GM18517 (cell line): Measurements from ENCODE around the gene MRGPRF.

ENCODE experiments used
- ATAC-seq: cut with Tn5 transposase; IDR thresholded peaks from one replicate; pipeline ENCODE4 v1.9.1; 2021; ENCODE audit warnings: mild to moderate bottlenecking, moderate library complexity; ENCODE audit not compliant: unreplicated experiment

Gene MRGPRF

GRCh38 chr11:69030301-69030700 lies 17.3 kb upstream of the MRGPRF start:
- ATAC-seq: no peak

DNA sequence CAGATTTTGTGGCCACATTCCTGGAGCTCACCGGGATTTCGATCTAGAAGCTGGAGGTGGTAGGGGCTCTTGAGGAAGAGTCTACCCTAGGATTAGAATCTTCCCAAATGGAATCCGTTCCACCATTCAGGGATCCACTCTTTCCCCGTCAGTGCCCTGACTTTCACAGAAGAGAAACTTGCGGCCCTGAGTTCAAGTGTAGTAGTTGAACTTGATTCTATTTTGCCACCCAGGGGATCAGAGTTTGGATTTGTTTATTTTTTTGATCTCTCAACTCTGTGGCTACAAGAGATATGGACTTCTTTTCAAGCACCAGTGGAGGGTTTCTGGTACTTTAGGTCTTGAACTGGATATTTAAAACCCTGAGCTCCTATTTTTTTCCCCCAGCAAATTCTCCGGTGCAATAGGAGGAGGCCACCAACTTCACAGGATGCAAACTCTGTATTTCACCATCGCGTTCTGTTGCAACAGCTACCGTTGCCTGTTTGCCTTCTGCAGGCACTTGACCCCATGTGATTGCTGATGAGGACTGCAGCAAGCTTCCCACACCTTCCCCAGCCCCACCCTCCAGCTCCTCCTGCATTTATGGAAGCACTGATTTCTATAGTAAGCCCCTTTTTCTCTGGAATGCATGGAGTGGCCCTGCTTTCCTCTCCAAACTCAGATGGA lies 14.8 kb upstream of the MRGPRF start:
- no peak for ATAC-seq

GRCh38 chr11:69024509-69024908 lies 11.5 kb upstream of the MRGPRF start:
- ATAC-seq: no peak

GRCh38 chr11:69022260-69022659 lies 9.2 kb upstream of the MRGPRF start:
- no peak for ATAC-seq

DNA sequence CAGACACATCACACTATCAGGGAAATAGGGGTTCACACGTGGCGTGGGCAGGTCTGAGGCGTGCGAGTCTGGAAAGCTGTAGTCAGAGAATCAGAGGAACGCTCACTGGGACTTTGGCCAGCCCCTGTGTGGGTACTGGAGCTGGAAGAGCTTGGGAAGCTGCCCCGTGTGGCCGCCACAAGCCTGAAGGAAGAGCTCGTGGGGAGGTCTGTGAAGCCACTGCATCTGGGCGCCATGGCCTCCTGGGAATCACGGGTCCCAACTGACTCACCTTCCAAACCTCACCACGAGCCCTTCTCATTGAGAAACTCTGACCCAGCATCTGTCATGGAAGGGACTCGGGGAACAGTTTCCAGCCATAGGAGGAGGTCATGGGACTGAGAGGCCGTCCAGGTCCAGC lies 5.9 kb upstream of the MRGPRF start:
- ATAC-seq: no peak

DNA sequence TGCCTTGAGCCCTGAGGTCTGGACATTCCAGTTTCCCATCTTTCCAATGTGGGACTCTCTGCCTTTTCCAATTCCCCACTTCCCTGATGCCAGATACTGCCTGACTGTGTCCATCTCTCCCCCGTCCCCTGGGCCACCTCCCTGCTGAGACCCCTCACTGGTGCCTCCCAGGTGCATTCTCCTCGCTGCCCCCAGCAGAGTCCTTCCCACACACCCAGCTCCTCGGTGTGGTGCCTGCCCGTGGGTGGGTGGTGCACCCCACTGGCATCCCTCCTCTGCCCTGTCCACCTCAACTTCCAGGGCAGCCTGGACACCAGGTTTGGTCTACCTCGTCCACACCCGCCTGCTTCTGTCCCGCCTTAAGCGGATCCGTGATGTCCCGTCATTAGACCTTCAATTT lies 4.9 kb upstream of the MRGPRF start:
- no peak for ATAC-seq

- ATAC-seq: no peak
These were observed 2.0 kb upstream of the MRGPRF start for GRCh38 chr11:69014898-69015549.

DNA sequence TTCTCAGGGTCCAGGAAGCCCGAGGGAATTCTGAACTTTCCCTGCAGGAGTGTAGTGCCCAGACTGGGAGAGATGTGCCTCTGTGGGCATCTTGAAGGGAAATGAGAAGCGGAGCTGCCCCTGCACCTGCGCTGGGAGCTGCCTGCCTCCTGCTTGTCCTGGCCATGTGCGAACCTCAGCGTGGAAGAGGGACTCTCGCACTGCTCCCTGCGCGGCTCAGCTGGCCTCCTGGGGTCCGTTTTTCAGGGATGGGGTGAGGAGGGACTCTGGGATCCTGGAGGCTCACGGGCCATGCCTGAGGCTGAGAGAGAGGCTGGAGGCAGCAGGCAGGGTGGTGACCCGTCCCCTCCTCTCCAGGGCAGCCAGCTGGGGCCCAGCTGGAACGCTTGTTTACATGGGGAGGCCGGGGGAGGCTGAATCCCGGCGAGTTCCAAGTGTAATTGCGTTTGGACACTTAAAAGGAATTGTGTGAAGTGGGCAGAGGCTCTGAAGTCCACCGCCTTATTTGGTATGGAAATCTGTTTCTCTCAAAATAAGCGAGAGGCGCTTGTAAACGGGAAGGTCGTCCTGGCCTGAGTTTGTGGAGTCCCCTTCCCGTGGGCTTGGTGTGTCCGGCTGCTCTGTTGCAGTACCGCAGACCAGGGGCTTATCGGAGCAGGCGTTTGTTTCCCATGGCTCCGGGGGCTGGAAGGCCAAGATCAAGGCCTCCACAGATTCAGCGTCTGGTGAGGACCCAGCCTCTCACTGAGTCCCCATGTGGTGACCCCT lies 1.2 kb upstream of the MRGPRF start:
- ATAC-seq: no peak

GRCh38 chr11:69012092-69013008 lies 696 bp downstream of the MRGPRF start:
- no peak for ATAC-seq

GRCh38 chr11:69011624-69012091 lies 1.4 kb downstream of the MRGPRF start:
- ATAC-seq: no peak

DNA sequence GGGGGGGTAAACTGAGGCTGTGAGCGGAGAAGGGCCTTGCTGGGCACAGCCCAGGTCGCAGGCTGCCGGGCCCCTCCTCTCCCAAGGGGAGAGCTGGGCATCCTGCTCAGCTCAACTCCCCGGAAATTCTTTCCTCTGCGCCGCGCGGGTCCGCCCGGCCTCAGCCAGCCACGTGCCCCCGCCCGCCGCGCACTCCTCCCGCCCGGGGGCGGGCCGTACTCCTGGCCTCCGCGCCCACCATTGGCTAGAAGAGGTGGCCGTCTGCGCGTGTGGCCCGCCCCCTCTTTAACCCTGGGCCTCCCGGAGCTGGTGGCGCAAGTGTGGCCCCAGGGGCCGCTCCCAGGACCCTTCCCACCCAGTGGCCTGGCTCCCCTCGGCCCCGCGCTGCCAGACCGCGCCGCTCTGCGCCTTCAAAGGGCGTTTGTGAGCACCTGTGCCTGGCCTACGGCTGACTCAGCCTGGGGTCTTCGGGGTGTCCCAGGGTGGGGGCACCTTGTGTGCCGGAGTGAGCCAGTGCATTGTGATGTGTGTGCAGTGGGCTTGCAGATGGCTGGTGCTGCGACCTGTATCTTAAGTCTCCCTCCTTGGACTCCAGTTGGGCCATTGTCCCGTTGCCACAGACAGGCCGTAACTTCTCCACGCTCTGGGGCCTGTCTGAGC lies 2.0 kb downstream of the MRGPRF start:
- ATAC-seq: no peak

DNA sequence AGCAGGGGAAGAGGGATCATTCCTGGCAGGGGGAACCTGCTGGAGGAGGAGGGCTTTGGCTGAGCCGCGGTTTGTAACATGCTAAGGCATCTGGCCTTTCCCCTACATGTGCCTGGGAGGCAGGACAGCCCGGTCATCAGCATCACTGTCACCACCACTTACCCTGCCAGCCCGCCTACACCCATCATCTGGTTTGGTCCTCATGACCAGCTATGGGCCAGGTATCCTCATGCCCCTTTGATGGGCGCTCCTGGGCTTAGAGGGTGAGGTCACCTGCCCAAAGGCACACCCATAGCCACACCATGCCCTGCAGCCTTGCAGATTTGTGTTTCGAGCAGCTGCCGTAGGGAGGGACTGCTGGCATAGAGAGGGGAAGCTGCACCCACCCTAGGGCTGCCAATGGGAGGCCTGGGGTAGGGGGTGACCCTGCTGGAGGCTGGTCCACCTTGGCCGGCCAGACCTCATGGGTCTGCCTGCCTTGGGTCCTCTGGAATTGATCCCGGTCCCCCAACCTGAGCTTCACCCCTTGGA lies 2.6 kb downstream of the MRGPRF start:
- ATAC-seq: no peak

DNA sequence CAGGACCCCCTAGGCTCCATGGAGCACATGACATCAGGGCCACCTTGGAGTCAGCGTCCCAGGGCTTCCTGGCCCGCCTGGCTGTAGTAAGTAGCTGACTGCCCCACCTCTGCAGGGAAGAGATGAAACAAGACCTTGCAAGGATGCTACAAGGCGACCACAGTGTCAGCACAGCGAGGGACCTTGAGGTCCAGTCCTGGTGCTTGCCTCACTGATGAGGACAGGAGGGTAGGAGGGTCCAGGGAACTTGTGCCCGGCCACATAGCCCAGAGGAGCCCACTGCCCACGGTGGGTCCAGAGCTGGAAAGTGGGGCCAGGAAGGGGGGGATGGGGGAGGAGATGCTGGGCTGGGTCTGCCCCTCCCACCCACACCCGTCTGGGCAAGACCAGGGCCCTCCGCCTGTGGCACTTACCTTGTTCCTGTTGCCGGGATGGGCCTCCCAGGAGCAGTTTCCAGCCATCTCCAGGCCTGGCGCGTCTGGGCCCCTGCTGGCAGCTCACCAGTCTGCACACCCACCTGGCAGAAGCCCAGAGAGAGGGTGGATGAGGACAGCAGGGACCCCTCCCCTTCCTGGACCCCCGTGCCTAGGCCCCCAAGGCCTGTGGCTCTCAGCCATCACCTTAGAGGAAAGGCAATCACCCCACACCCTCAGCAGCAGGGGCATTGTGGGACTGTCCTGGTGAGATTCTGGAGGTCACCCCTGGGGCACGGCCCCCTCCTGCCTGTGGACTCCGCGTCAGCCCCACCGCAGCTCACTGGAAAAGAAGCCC lies 3.4 kb downstream of the MRGPRF start:
- no peak for ATAC-seq

DNA sequence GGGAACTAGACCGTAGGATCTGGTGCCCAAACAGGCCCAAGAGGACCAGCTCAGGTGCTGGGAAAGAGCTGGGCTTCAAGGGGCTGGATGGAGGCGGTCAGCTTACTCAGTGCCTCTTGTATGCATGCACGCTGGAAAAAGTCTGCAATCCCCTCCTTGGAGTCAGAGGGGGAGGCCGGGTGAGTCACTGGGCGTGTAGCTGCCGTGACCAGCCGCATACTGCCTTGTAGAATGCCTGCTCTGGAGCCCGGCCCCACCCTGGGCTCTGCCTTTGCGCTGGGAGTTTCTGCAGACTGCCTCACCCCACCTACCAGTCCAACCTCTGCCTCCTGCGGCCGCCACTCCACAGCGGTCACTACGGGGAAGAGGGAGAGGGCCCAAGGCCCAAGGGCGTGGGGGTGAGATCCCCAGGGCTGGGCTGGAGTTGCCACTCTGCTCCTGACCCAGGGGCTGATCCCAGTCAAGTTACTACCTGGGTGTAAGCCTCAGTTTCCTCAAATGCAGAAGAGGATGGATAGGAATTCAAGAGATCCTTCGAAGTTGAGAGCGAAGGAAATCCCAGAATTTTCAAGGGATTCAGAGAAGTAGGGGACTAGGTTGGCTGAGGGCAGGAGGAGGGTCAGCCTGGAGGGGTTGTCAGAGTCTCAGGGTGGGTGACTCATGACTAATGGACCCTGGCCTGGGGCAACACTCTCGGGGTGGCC lies 4.2 kb downstream of the MRGPRF start:
- ATAC-seq: no peak

DNA sequence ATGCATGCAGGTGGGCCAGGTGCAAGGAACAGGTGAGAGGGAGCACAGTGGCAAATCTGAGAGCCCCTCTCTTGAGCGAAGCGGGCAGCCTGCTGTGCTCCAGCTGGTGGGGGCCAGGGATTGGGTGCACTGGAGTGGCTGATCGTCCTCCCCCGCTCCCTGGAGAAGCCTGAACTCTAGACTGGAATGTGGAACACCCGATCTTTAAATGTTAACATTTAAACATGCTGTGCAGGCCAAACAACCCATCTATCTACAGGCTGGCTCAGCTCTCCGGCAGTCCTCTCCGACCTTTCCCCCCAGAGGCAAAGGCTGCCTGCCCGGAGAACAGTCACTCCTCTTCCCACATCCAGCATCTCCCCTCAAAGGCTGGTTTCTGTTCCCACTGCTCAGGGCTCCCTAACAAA lies 5.1 kb downstream of the MRGPRF start:
- ATAC-seq: no peak

GRCh38 chr11:69006816-69007215 lies 6.2 kb downstream of the MRGPRF start:
- no peak for ATAC-seq

DNA sequence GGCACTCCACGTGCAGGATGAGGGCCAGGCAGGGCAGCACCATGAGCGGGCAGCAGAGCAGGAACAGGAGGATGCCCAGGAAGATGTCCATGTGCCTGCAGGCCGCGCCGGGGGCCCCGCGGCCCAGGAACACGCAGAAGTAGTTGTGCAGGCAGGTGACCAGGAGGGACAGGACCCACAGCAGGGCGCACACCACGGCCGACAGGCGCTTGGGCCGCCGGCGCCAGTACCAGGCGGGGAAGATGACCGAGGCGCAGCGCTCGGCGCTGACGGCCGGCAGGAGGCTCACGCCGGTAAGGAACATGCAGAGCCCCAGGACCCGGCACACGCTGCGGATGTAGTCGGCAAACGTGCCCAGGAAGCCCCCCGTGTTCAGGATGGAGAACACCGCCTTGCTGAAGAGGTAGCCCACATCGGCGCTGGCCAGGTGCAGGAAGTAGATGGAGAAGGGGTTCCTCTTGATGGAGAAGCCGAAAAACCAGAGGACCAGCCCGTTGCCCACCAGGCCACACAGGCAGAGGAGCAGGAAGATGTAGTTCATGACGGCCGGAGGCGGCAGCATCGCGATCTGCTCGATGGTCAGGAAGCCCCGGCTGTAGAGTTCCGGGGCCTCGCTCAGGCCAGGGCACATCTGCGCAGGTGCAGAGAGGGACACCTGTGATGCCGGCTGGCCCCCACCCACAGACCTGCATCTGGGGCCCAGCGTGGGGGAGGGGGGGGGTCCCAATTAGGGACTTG lies 7.2 kb downstream of the MRGPRF start:
- ATAC-seq: no peak

GRCh38 chr11:69005183-69005630 lies 7.8 kb downstream of the MRGPRF start:
- no peak for ATAC-seq
